MM.1S (cell line): ENCODE measurements around the gene APBA1.

Experiments used
- DNase-seq: peaks from one replicate; pipeline ENCODE4 v3.0.0-alpha.2; 2015
- H2AFZ ChIP-seq: fragments of 300-600 bp; sonication (generic); 2 replicates; pipeline ENCODE4 v1.6.0; 2016; ENCODE audit warnings: antibody characterized with exemption, low read length
- H3F3A ChIP-seq: fragments of 300-600 bp; sonication (generic); 2 replicates; pipeline ENCODE4 v1.6.1; 2016; ENCODE audit warnings: mild to moderate bottlenecking, antibody characterized with exemption, low read length, moderate library complexity, mixed read lengths; ENCODE audit not compliant: insufficient read depth
- H3K27ac ChIP-seq: fragments of 300-600 bp; sonication (generic); 2 replicates; pipeline ENCODE4 v1.5.1; 2016; ENCODE audit warnings: mild to moderate bottlenecking, low read length
- H3K27me3 ChIP-seq: fragments of 300-600 bp; sonication (generic); replicated peaks from 2 replicates; pipeline ENCODE4 v1.6.0; 2016; ENCODE audit warnings: low read length; ENCODE audit not compliant: insufficient read depth
- H3K36me3 ChIP-seq: fragments of 300-600 bp; sonication (generic); replicated peaks from 2 replicates; pipeline ENCODE4 v1.6.1; 2016; ENCODE audit warnings: mild to moderate bottlenecking, low read length, mixed read lengths; ENCODE audit not compliant: insufficient read depth
- H3K4me1 ChIP-seq: fragments of 300-600 bp; sonication (generic); 2 replicates; pipeline ENCODE4 v1.6.1; 2016; ENCODE audit warnings: low read length, mixed read lengths
- H3K4me2 ChIP-seq: fragments of 300-600 bp; sonication (generic); 2 replicates; pipeline ENCODE4 v1.6.0; 2016; ENCODE audit warnings: low read depth, low read length
- H3K4me3 ChIP-seq: fragments of 300-600 bp; sonication (generic); 2 replicates; pipeline ENCODE4 v1.5.1; 2016; ENCODE audit warnings: low read length, mixed read lengths
- H3K79me2 ChIP-seq: fragments of 300-600 bp; sonication (generic); 2 replicates; pipeline ENCODE4 v1.6.1; 2016; ENCODE audit warnings: mixed run types, low read length, mixed read lengths
- H3K9ac ChIP-seq: fragments of 300-600 bp; sonication (generic); 2 replicates; pipeline ENCODE4 v1.6.1; 2016; ENCODE audit warnings: low read length, mixed read lengths
- H3K9me2 ChIP-seq: fragments of 300-600 bp; sonication (generic); replicated peaks from 2 replicates; pipeline ENCODE4 v1.6.1; 2016; ENCODE audit warnings: mild to moderate bottlenecking, low read length, mixed read lengths; ENCODE audit not compliant: insufficient read depth
- H3K9me3 ChIP-seq: fragments of 300-600 bp; sonication (generic); replicated peaks from 2 replicates; pipeline ENCODE4 v1.6.1; 2016; ENCODE audit warnings: mild to moderate bottlenecking, low read length, mixed read lengths; ENCODE audit not compliant: insufficient read depth
- H4K20me1 ChIP-seq: fragments of 300-600 bp; sonication (generic); 2 replicates; pipeline ENCODE4 v1.6.1; 2016; ENCODE audit warnings: mild to moderate bottlenecking, low read length, moderate library complexity, mixed read lengths; ENCODE audit not compliant: insufficient read depth
- EZH2 ChIP-seq: fragments of 300-600 bp; sonication (generic); optimal IDR thresholded peaks from 2 replicates; pipeline ENCODE3; 2017; ENCODE audit warnings: low read depth, mild to moderate bottlenecking, antibody characterized with exemption, low read length, mixed read lengths
- EZH2phosphoT487 ChIP-seq: fragments of 300-600 bp; sonication (generic); IDR thresholded peaks from 2 replicates; pipeline ENCODE4 v1.6.1; 2018; ENCODE audit warnings: antibody characterized with exemption, low read length
- TF ChIP-seq, protein P1 (sequence below): fragments of 300-600 bp; sonication (generic); IDR thresholded peaks from 2 replicates; pipeline ENCODE4 v1.5.1; 2016; ENCODE audit warnings: antibody characterized with exemption, low read length, mixed read lengths

The APBA1 gene

GRCh38 chr9:69715825-69716224 lies 43.7 kb upstream of the APBA1 start:
- no peak overlapping the region for H3K27ac ChIP-seq
- no peak overlapping the region for H3K4me3 ChIP-seq
- H2AFZ ChIP-seq, result no peak overlapping the region
- H3K36me3 ChIP-seq, result no peaks in the 10 kb centered on the region
- H3K9me3 ChIP-seq, result no peaks in the 10 kb centered on the region
- no peak for TF ChIP-seq EZH2phosphoT487
- TF ChIP-seq, protein P1, sequence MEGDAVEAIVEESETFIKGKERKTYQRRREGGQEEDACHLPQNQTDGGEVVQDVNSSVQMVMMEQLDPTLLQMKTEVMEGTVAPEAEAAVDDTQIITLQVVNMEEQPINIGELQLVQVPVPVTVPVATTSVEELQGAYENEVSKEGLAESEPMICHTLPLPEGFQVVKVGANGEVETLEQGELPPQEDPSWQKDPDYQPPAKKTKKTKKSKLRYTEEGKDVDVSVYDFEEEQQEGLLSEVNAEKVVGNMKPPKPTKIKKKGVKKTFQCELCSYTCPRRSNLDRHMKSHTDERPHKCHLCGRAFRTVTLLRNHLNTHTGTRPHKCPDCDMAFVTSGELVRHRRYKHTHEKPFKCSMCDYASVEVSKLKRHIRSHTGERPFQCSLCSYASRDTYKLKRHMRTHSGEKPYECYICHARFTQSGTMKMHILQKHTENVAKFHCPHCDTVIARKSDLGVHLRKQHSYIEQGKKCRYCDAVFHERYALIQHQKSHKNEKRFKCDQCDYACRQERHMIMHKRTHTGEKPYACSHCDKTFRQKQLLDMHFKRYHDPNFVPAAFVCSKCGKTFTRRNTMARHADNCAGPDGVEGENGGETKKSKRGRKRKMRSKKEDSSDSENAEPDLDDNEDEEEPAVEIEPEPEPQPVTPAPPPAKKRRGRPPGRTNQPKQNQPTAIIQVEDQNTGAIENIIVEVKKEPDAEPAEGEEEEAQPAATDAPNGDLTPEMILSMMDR, result no peak
- TF ChIP-seq EZH2, result no peak
- H3K4me1 ChIP-seq, result no peaks in the 10 kb centered on the region
- no peaks in the 10 kb centered on the region for H4K20me1 ChIP-seq
- no peak overlapping the region for H3K9ac ChIP-seq
- H3K9me2 ChIP-seq, result no peaks in the 10 kb centered on the region
- no peaks in the 10 kb centered on the region for H3K27me3 ChIP-seq
- no peak for DNase-seq
- no peaks in the 10 kb centered on the region for H3F3A ChIP-seq
- no peaks in the 10 kb centered on the region for H3K79me2 ChIP-seq
- no peak overlapping the region for H3K4me2 ChIP-seq

DNA sequence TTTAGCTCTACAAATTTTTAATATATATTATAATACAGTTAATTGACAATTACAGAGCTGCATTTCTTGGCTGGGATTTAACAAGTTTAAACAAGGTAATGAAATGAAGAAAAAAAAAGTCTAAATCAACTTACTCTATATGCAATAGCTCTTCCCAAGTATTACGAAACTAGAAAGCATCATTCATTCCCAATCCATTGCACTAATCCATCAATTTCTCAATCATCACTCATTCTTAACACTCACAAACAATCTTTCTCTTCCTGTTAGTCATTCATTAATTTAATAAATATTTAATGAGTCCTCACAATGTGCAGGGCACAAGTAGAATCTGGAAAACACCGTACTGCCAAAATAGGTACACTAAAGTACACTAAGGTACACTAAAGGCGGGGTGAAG lies 42.9 kb upstream of the APBA1 start:
- DNase-seq, result no peak
- H3K4me1 ChIP-seq, result no peaks in the 10 kb centered on the region
- H3K9ac ChIP-seq, result no peak overlapping the region
- no peak overlapping the region for H2AFZ ChIP-seq
- H3K9me3 ChIP-seq, result no peaks in the 10 kb centered on the region
- H3K79me2 ChIP-seq, result no peaks in the 10 kb centered on the region
- H3K27ac ChIP-seq, result no peak overlapping the region
- H3K4me3 ChIP-seq, result no peak overlapping the region
- no peaks in the 10 kb centered on the region for H3F3A ChIP-seq
- H3K9me2 ChIP-seq, result no peaks in the 10 kb centered on the region
- H3K36me3 ChIP-seq, result no peaks in the 10 kb centered on the region
- H3K27me3 ChIP-seq, result no peaks in the 10 kb centered on the region
- no peak overlapping the region for H3K4me2 ChIP-seq
- TF ChIP-seq EZH2, result no peak
- TF ChIP-seq, protein P1, result no peak
- no peak for TF ChIP-seq EZH2phosphoT487
- no peaks in the 10 kb centered on the region for H4K20me1 ChIP-seq

GRCh38 chr9:69697475-69697874 lies 25.3 kb upstream of the APBA1 start:
- H3K4me3 ChIP-seq, result no peak overlapping the region
- TF ChIP-seq, protein P1, result no peak
- TF ChIP-seq EZH2 (no peak), EZH2phosphoT487 (no peak)
- no peak overlapping the region for H3K4me2 ChIP-seq
- H3K27me3 ChIP-seq, result no peaks in the 10 kb centered on the region
- H3K9ac ChIP-seq, result no peak overlapping the region
- H3K9me3 ChIP-seq, result no peaks in the 10 kb centered on the region
- no peak overlapping the region for H2AFZ ChIP-seq
- no peak overlapping the region for H3K27ac ChIP-seq
- H3K9me2 ChIP-seq, result no peaks in the 10 kb centered on the region
- no peaks in the 10 kb centered on the region for H3K36me3 ChIP-seq
- H3K4me1 ChIP-seq, result no peaks in the 10 kb centered on the region
- DNase-seq, result no peak
- H3F3A ChIP-seq, result no peaks in the 10 kb centered on the region
- no peaks in the 10 kb centered on the region for H3K79me2 ChIP-seq
- H4K20me1 ChIP-seq, result no peaks in the 10 kb centered on the region
